Natural killer cell treated with Interleukin-12 subunit alpha and Interleukin-12 subunit beta and Interleukin-15 and Interleukin-18, amount 100 ng/mL, for 72 hours (primary cell): ENCODE results near the gene DENND1C. TPM values are rescaled to one million over a fixed set of nuclear protein-coding genes. Genes with fewer than 3 reads are reported as not detected.

Source experiments
- ATAC-seq, 2 donors: fragments of 150-1000 bp; cut with Tn5 transposase in 1 of 2; sonication (Bioruptor Pico), chemical (Tn5 transposase) in 1 of 2; 2 replicates each; pipeline ENCODE4 v1.10.0; 2021
- DNase-seq: peaks from one replicate; pipeline ENCODE4 v3.0.0; 2022; ENCODE audit warnings: low spot score
- H3K27ac Mint-ChIP-seq, 2 donors: 1 replicate in 1 of 2; 2 replicates in 1 of 2; pipeline ENCODE4 v1.8.0; 2022; ENCODE audit warnings: mixed read lengths in 2 of 2, mild to moderate bottlenecking in 1 of 2, moderate library complexity in 1 of 2
- H3K27me3 Mint-ChIP-seq, 2 donors: 1 replicate in 1 of 2; 2 replicates in 1 of 2; pipeline ENCODE4 v1.8.0; 2022; ENCODE audit warnings: mixed read lengths in 2 of 2
- H3K36me3 Mint-ChIP-seq: one replicate; pipeline ENCODE4 v1.8.0; 2022; ENCODE audit warnings: mixed read lengths
- H3K4me1 Mint-ChIP-seq, 2 donors: 1 replicate in 1 of 2; 2 replicates in 1 of 2; pipeline ENCODE4 v1.8.0; 2022; ENCODE audit warnings: low read depth in 2 of 2, mixed read lengths in 2 of 2, mild to moderate bottlenecking in 1 of 2
- H3K4me3 Mint-ChIP-seq: one replicate; pipeline ENCODE4 v1.8.0; 2022; ENCODE audit warnings: mixed read lengths
- H3K9me3 Mint-ChIP-seq: 2 replicates; pipeline ENCODE4 v1.8.0; 2022; ENCODE audit warnings: mixed read lengths
- total RNA-seq, 2 donors: library from RNA; stranded (reverse); gene quantifications; one replicate each; pipeline ENCODE4 v1.2.3, GENCODE V29; 2022

The DENND1C gene
- total RNA-seq, 2 donors from 2014 or later = 73.6 to 131 TPM

DNA sequence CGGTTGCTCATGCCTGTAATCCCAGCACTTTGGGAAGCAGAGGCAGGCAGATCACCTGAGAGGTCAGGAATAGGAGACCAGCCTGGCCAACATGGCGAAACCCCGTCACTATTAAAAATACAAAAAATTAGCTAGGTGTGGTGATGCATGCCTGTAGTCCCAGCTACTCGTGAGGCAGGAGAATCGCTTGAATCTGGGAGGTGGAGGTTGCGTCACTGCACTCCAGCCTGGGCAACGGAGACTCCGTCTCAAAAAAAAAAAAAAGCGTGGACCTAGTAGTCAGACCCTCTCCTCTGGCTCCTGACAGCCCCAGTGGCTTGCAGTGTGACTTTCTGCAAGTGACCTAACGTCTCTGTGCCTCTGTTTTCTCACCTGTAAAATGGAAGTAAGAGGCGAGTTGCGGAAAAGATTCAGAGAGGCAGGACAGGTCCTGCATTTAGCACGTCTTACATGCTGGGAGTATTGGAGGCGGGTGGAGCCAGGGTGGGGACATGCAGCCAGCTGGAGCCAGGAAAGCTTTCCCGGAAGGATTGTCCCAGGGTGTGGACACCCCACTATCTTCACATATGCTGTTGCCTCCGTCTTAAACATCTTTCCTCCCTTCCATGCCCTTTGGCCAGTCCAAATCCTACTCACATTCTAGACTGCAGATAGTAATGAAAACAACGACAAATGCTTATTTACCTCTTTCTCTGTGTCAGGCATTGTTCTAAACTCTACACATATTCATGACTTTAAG, 17.6 kb upstream of the DENND1C start:
- Mint-ChIP-seq H3K4me1 (peaks cover 0 to 4% of the 10 kb centered on the region in 2 donors), H3K36me3 (no peaks in the 10 kb centered on the region), H3K27ac (no peak overlapping the region), H3K27me3 (peaks cover 0 to 5% of the 10 kb centered on the region in 2 donors), H3K9me3 (no peaks in the 10 kb centered on the region), H3K4me3 (no peak overlapping the region)
- DNase-seq (no peak), ATAC-seq (no peak)

DNA sequence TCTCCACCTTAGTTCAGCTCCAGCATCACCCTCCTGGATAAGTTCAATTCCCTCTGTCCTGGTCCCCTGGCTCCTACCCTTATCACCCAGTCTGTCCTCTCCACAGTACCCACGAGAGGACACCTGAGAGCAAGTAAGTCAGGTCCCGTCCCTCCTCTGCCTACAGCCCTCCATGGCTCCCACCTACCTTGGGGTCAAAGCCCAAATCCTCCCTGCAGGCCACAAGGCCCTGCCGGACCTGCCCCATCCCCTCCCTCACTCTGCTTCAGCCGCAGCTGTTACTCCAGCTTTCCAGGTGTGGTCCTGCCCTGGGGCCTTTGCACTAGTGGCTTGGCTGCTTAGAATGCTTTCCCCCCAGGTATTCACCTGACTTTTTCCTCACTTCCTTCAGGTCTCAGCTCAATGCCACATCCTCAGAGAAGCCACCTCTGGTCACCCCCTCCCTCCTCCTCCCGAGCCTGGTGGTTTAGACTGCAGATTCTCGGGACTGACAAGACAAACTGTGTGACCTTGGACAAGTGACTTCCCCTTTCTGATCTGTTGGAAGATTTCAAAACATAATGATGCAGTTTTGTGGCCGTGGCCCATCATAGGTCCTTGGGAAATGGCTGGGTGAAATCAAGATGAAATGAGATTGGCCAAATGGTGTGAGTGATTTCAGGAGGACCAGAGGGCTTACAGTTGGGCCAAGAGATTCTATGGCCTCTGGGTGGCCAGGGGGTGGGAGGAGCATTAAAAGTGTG, 16.9 kb upstream of the DENND1C start:
- no peak overlapping the region for H3K4me3 Mint-ChIP-seq
- ATAC-seq = peak in 1 of 2 donors; percentile 52
- H3K36me3 Mint-ChIP-seq = no peaks in the 10 kb centered on the region
- H3K27ac Mint-ChIP-seq = no peak overlapping the region
- H3K27me3 Mint-ChIP-seq = peaks cover 0 to 5% of the 10 kb centered on the region in 2 donors
- peaks cover 0 to 4% of the 10 kb centered on the region in 2 donors for H3K4me1 Mint-ChIP-seq
- DNase-seq = no peak
- H3K9me3 Mint-ChIP-seq = no peaks in the 10 kb centered on the region

DNA sequence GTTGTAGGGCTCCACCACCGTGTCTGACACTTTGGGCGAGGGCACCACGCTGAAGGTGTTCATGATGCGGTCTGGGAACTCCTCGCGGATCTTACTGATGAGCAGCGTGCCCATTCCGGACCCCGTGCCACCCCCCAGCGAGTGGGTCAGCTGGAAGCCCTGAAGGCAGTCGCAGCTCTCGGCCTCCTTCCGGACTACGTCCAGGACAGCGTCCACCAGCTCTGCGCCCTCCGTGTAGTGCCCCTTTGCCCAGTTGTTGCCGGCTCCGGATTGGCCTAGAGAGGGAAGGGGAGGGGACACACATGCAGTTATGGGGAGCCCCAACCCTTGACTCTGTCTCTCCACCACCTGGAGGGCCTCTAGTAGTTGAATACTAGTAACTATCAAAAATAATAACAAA, 14.4 kb upstream of the DENND1C start:
- no peaks in the 10 kb centered on the region for H3K36me3 Mint-ChIP-seq
- no peak for ATAC-seq

DNA sequence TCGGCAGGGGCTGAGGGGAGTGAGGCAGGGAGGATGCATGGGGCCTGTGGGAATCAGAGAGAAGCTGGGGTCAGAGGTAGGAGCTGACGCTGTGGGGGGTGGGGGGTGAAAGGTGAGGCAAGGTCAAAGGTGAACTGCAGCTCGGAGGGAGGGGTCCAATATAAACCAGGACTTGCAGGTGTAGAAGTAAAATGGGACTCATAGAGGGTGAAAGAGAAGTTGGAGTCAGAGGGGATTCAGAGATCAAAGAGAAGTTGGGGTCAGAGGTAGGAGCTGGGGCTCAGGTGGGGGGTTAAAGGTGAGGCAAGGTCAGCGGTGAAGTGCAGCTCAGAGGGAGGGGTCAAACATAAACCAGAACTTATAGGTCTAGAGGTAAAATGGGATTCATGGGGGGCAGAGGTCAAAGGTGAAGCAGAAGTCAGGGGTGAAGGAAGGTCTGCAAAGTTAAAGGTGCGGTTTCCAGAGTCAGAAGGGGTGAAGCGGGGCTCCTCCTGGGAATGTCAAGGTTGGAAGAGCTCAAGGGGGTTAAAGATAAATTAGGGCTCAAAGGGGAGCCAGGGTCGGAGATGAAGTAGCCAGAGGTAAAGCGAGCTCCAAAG, 12.9 kb upstream of the DENND1C start:
- H3K27me3 Mint-ChIP-seq = no peaks in the 10 kb centered on the region
- H3K4me3 Mint-ChIP-seq = no peak overlapping the region
- DNase-seq (no peak), ATAC-seq (no peak)
- H3K27ac Mint-ChIP-seq = no peak overlapping the region
- peaks cover 13 to 14% of the 10 kb centered on the region in 2 donors for H3K4me1 Mint-ChIP-seq
- no peaks in the 10 kb centered on the region for H3K9me3 Mint-ChIP-seq
- H3K36me3 Mint-ChIP-seq = no peaks in the 10 kb centered on the region

More for the DNA sequence above, 14.4 kb upstream of the DENND1C start:
- Mint-ChIP-seq H3K4me3 (no peak overlapping the region), H3K27me3 (no peaks in the 10 kb centered on the region), H3K27ac (no peak overlapping the region), H3K4me1 (peaks cover 4% of the 10 kb centered on the region in 2 donors), H3K9me3 (no peaks in the 10 kb centered on the region)
- DNase-seq = no peak

DNA sequence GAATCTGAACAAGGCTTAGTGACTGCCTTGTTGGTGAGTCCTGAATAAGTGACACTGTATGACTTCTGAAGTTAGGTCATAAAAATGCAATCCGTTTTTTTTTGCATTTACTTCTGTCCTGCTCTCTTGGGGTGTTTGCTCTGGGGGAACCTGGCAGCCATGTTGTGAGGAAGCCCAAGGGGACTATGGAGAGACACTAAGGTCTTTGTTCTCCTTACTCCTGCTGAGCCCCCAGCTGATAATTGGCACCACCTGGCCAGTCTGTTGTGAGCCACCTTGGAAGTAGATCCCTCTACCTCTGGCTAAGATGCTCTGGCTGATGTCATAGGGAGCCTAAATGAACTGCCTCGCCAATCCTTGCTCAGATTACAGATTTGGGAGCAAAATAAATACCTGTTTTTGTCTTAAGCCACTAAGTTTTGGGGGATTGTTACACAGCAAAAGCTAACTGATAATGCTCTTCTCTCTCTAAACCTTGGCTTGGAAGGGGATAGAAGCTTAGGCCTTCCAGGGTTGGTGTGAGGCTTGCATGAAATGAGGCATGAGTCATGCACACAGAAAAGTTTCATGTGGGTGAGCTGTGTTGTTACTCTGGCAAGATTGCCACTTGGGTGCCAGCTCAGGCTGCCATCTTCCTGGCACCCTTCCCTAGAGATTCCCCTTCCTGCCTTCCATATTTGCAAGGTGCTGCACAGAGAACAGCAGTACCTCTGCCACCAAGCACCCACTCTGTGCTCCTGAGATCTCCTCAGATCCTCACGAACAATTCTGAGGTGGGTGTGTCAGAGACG, 10.4 kb upstream of the DENND1C start:
- no peak overlapping the region for H3K4me3 Mint-ChIP-seq
- ATAC-seq = no peak
- H3K36me3 Mint-ChIP-seq = no peaks in the 10 kb centered on the region
- H3K27me3 Mint-ChIP-seq = no peaks in the 10 kb centered on the region
- peaks cover 17 to 19% of the 10 kb centered on the region in 2 donors for H3K4me1 Mint-ChIP-seq
- H3K27ac Mint-ChIP-seq = no peak overlapping the region
- no peaks in the 10 kb centered on the region for H3K9me3 Mint-ChIP-seq
- no peak for DNase-seq

DNA sequence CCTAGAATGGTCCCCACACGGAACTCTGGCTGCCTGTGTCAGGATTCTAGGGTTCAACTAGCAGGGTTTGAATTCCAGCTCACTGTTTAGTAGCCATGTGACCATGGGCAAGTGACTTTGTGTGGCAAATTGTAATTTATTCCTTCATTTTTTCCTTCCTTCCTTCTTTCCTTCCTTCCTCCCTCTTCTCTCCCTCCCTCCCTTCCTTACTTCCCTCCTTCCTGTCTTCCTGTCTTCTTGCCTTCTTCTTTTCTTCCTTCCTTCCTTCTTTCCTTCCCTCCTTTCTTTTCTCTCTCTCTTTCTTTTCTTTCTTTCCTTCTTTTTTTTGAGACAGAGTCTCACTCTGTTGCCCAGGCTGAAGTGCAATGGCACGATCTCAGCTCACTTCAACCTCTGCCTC, 8.5 kb upstream of the DENND1C start:
- no peak for DNase-seq
- H3K9me3 Mint-ChIP-seq = no peaks in the 10 kb centered on the region
- H3K4me1 Mint-ChIP-seq = peaks cover 17 to 19% of the 10 kb centered on the region in 2 donors
- H3K4me3 Mint-ChIP-seq = peak overlapping the region; percentile 79
- peak overlapping the region; percentile 74 to 87 for H3K27ac Mint-ChIP-seq
- no peaks in the 10 kb centered on the region for H3K27me3 Mint-ChIP-seq
- no peak for ATAC-seq
- H3K36me3 Mint-ChIP-seq = no peaks in the 10 kb centered on the region

DNA sequence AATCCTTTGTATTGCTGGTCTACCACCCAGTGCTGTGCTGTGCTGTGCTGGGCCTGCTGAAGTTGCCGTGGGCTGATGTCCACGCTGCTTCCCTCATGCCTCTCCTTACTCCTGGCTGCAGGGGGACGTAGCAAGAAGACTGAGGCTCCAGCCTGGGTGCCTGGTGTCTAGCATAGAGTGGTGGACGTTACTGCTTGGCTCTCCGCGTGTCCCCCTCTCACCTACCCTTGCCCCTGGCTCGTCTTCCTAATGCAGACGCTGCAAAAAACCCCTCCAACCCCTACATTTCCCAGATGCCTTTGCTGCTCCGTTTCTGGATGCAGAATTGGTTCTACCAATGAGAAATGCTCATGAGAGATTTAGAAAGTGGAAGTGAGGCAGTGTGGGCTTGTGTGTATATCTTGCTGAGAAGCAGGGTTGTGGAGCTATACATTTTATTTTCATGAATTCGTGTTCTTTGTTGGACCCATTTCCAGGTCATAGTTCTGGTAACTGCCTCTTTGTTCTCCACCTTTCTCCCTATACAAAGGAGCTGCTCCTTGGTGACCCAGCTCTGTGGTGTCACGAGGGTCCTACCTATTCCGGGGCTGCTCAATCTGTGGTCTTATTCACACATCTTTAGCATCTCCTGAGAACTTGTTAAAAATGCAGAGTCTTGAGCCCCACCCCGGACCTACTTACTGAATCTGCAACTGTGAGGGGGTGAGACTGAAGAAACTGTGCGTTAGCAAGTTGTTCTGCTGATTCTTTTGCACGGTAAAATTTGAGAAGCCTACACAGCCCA, 7.9 kb upstream of the DENND1C start:
- DNase-seq (no peak), ATAC-seq (peak; percentile 87 to 91)
- no peaks in the 10 kb centered on the region for H3K9me3 Mint-ChIP-seq
- H3K4me1 Mint-ChIP-seq = peaks cover 17 to 19% of the 10 kb centered on the region in 2 donors
- peak overlapping the region; percentile 74 to 87 for H3K27ac Mint-ChIP-seq
- H3K27me3 Mint-ChIP-seq = no peaks in the 10 kb centered on the region
- H3K36me3 Mint-ChIP-seq = no peaks in the 10 kb centered on the region
- H3K4me3 Mint-ChIP-seq = peak overlapping the region; percentile 79

DNA sequence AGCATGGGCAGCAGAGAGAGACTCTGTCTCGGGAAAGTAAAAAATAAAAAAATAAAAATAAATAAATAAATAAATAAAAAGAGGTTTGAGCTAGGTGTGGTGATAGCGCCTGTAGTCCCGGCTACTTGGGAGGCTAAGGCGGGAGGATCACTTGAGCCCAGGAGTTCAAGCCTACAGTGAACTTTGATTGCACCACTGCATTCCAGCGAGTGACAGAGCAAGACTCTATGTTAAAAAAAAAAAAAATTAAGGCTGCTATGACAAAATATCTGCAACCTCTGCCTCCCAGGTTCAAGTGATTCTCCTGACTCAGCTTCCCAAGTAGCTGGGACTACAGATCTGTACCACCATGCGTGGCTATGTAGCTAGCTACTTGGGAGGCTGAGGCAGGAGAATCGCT, 3.2 kb upstream of the DENND1C start:
- H3K27me3 Mint-ChIP-seq = no peaks in the 10 kb centered on the region
- no peak for DNase-seq
- H3K4me3 Mint-ChIP-seq = no peak overlapping the region
- ATAC-seq = no peak
- H3K27ac Mint-ChIP-seq = no peak overlapping the region
- H3K4me1 Mint-ChIP-seq = peaks cover 29 to 36% of the 10 kb centered on the region in 2 donors
- no peaks in the 10 kb centered on the region for H3K36me3 Mint-ChIP-seq
- H3K9me3 Mint-ChIP-seq = no peaks in the 10 kb centered on the region

DNA sequence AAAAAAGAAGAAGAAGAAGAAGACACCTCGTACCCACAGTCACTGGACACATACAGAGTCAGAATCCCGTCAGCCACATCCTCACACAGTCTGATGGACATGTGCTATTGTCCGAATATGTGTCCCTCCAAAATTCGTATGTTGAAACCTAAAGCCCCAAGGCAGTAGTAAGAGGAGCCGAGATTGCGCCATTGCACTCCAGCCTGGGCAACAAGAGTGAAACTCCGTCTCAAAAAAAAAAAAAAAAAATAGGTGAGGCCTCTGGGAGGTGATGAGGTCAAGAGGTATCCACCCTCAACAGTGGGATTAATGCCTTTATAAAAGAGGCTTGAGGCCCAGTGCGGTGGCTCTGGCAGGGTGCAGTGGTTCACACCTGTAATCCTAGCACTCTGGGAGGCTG, 2.6 kb upstream of the DENND1C start:
- H3K4me1 Mint-ChIP-seq = peaks cover 24 to 30% of the 10 kb centered on the region in 2 donors
- peak overlapping the region in 1 of 2 donors; percentile 98 for H3K27ac Mint-ChIP-seq

DNA sequence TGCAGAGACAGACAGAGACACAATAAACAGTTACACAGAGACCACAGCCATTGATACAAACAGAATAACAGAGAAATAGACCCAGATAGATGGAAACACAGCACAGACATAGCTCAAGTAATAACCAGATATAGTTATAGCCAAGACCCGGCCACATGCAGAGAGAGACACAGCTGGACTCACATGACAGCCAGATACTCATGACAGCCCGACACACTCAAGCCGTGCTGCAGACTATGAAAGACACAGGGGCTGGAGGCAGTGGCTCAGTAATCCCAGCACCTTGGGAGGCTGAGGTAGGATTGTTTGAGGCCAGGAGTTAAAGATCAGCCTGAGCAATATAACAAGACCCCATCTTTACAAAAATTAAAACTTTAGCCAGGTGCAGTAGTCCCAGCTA, 1.6 kb upstream of the DENND1C start:
- DNase-seq = no peak
- H3K4me1 Mint-ChIP-seq = peaks cover 22 to 30% of the 10 kb centered on the region in 2 donors
- ATAC-seq = no peak
- H3K9me3 Mint-ChIP-seq = no peaks in the 10 kb centered on the region
- no peak overlapping the region for H3K4me3 Mint-ChIP-seq
- H3K36me3 Mint-ChIP-seq = no peaks in the 10 kb centered on the region
- peak overlapping the region; percentile 96 to 98 for H3K27ac Mint-ChIP-seq
- no peaks in the 10 kb centered on the region for H3K27me3 Mint-ChIP-seq

More for the DNA sequence above, 2.6 kb upstream of the DENND1C start:
- Mint-ChIP-seq H3K9me3 (no peaks in the 10 kb centered on the region), H3K4me3 (no peak overlapping the region), H3K36me3 (no peaks in the 10 kb centered on the region), H3K27me3 (no peaks in the 10 kb centered on the region)
- DNase-seq (no peak), ATAC-seq (no peak)

DNA sequence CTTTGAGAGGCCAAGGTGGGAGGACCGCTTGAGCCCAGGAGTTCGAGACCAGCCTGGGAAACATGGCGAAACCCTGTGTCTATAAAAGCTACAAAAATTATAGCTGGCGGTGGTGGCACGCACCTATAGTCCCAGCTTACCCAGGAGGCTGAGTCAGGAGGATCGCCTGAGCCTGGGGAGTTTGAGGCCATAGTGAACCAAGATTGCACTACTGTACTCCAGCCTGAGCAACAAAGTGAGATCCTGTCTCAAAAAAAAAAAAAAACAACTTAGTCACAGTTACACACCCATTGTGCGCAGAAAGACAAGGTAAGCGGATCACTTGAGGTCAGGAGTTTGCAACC, 728 bp upstream of the DENND1C start:
- no peak for DNase-seq
- peak overlapping the region; percentile 96 to 98 for H3K27ac Mint-ChIP-seq
- no peak for ATAC-seq
- H3K36me3 Mint-ChIP-seq = no peaks in the 10 kb centered on the region
- H3K4me3 Mint-ChIP-seq = peak overlapping the region; percentile 92
- H3K9me3 Mint-ChIP-seq = no peaks in the 10 kb centered on the region
- no peaks in the 10 kb centered on the region for H3K27me3 Mint-ChIP-seq
- H3K4me1 Mint-ChIP-seq = peaks cover 22 to 30% of the 10 kb centered on the region in 2 donors

DNA sequence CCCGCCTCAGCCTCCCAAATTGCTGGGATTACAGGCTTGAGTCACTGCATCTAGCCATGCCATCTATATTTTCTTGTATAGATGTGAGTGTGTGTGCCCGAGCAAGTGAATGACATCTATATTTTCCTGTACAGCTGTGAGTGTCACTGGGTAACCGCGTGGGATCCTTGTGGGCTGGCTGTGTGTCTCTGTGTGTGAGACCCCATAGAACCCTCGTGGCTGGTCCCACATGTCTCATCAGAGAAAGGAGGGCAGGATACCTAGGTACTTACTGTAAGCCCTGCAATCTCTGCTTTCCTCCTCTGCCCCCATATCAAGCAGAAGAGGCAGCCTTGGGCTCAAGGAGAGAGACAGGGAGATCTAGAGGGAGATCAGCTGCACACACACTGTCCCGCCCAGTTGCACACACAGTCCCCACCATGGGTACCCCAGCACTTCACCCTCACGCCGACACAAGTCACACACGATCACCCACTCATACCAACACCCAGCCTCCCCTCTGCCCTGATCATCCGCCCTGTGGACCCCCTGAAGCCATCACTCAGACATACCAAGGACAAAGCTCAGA, 655 bp downstream of the DENND1C start:
- H3K27ac Mint-ChIP-seq = peak overlapping the region; percentile 96 to 98
- H3K27me3 Mint-ChIP-seq = no peaks in the 10 kb centered on the region
- DNase-seq (no peak), ATAC-seq (peak in 1 of 2 donors; percentile 32)
- no peaks in the 10 kb centered on the region for H3K9me3 Mint-ChIP-seq
- no peaks in the 10 kb centered on the region for H3K36me3 Mint-ChIP-seq
- H3K4me1 Mint-ChIP-seq = peaks cover 22 to 30% of the 10 kb centered on the region in 2 donors
- peak overlapping the region; percentile 92 for H3K4me3 Mint-ChIP-seq
